Jurkat, Clone E6-1 (cell line): ENCODE data around the gene ADGRG7.

Experiments
- DNase-seq: peaks from one replicate; pipeline ENCODE4 v3.0.0-alpha.2; 2011; ENCODE audit warnings: low read depth, low spot score
- H3K4me3 ChIP-seq: 2 replicates; pipeline ENCODE4 v1.5.1; 2011; ENCODE audit warnings: mild to moderate bottlenecking, low read length, control low read depth, moderate library complexity

ADGRG7 gene

DNA sequence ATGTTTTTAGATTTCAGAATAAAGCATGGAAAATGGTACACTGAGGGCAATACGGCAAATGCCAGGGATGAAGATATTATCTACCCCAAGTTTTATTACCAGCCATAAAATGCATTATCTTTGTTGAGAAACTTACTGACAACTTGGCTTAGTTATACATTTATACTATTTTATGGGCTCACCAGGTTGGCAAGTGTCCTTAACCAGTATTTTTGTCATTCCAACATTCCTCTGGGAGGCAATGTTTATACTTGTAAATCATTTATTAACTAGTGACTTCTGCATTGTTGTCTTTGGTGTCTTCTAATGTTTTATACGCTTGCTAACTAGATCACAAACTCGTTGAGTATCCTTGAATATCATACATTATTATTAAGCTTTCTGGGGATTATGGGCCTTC is 18.0 kb upstream of the ADGRG7 start:
- DNase-seq, result no peak
- no peak overlapping the region for H3K4me3 ChIP-seq

- peak; percentile 62 for DNase-seq
- H3K4me3 ChIP-seq, result 0 out of 2 replicates have a peak overlapping the region, but pooled peaks have one; percentile 2
These were observed 9.0 kb upstream of the ADGRG7 start for GRCh38 chr3:100600181-100601042.

DNA sequence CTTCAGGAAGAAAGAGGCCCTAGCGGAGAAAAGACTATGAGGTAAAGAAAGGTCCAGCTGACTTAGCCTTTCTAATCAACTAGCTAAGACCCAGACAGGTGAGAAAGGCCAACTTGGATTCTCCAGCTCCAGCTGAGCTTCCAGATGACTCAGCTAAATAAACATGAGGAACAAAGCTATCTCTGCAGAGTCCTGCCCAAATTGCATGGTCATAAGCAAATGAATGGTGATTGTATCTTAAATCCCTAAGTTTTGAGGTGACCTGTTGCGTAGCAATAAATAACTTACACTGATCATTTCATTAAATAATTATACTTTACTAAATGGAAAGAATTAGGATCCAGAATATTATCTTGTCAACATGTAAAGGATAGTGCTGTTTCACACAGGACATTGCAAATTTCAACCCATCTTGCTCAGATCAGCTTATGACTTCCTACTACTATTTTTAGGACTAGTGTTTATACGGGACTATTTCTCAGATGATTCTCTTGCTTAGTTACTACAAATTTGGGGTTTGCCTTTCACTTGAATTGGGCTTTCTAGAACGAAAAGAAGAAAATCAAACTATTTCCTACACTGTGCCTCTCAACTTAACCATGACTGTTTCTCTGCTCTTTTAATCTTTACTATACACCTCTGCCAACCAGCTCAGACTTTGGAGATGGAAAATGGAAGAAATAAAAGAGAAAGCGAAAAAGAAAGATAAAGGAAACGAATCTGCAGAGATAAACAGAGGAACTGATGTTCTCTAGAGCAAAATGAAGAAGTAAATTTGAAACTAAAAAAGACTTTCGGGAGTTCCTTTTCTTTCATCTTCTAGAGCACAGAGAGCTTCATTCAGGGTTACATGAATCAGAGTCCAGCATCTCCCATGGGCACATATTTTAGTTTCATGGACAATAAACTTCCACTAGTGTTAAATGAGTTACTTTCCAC is 6.6 kb upstream of the ADGRG7 start:
- H3K4me3 ChIP-seq, result no peak overlapping the region
- no peak for DNase-seq

- no peak for DNase-seq
- no peak overlapping the region for H3K4me3 ChIP-seq
These were observed 5.9 kb upstream of the ADGRG7 start for GRCh38 chr3:100603469-100603868.

DNA sequence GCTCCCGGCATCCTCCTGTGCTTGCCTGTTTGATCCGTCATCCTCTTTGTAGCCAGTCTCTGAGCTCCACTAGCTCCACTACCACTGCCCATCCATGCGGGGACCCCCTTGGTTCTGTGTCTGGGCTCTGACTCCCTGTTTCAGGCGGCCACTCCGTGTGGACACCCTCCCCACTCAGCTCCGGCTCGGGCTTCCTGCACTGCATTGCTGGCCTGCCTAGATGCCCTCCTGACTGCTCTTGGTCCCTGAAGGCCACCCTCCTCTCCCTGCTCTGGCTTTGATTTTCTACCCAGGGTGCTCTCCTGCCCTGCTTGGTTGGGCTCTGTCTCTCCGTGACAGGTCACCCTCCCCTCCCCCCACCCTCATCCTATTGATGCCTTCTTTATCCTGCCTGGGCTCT is 4.0 kb upstream of the ADGRG7 start:
- H3K4me3 ChIP-seq, result no peak overlapping the region

DNA sequence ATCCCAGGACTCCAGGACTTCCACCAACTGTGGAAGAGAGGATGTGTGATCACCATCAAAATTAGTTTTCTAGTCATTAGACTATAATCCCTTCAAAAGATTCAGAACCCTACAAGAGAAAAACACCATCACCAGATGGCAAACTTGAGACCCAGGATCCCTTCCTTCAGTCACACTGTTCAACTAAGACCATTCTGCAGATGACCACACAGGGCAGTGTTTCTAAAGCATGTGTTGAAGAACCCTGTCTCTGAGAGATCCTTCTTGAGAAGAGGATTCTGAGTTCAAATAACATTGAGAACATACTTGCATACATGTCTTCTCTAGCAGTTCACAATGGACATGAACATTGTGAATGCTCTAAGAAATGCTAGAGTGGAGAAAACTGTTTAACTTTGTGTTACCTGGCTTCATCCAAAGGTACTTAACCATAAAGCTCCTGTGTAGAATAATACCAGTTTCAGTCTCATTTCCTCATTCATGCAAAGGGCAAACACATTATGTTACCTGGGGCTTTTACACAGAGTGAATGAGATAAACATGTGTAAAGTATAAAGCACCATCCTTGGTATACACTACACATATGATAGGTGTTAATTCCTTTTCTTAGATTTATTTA is 2.4 kb upstream of the ADGRG7 start:
- no peak overlapping the region for H3K4me3 ChIP-seq
- no peak for DNase-seq

More for the DNA sequence above, 4.0 kb upstream of the ADGRG7 start:
- no peak for DNase-seq

DNA sequence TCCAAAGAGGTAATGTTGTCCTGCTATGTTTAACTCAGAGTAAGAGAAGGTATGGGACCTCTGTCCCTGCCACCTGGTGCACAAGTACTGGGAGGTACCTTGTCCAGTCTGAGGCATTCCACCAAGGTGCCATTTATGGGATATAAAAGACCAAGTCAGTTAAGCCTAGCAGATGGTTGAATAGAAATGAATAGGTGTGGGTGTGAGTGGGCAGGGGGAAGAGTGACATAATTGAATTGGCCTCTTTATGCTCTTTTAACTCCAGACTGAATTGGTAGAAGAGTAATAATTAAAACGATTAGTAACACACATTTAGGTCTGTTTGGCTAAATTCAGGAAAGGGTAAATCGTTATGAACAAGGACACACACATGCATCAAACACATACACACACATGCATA is 562 bp downstream of the ADGRG7 start:
- no peak overlapping the region for H3K4me3 ChIP-seq
- DNase-seq, result no peak

DNA sequence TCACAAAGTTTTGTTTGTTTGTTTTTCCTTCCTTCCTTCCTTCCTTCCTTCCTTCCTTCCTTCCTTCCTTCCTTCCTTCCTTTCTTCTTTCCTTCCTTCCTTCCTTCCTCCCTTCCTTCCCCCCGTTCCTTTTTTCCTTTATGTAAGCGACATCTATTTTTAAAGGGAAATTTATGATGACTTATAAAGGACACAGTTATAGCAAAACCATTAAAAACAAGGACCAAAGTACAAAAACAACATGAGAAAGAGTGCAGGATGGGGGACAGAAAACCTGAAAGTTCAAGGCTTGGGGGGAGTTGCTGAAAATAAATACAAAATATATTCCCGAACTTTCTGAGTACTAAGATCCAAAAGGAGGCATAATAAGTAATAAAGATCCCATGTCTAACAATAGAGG is 1.8 kb downstream of the ADGRG7 start:
- no peak overlapping the region for H3K4me3 ChIP-seq
- no peak for DNase-seq

GRCh38 chr3:100613721-100614390 is 4.5 kb downstream of the ADGRG7 start:
- H3K4me3 ChIP-seq, result no peak overlapping the region
- no peak for DNase-seq

DNA sequence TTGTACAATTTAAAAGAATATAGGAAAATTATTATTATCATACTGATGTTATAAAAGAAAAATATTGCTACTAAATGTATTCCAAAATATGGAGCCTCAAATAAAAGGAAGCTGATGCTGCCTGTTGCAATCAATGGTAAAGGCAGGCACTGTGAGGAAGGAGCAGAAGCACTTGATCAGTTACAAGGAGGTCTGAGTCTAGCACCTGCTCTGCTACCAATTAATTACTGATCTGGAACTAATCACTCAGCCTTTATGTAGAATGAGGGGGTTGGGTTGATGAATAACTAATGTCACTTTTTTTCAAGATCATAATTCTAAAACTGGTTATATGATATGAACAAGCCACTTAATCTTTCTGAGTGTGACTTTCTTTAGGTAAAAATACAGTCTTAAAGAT is 5.5 kb downstream of the ADGRG7 start:
- DNase-seq, result no peak

GRCh38 chr3:100615684-100616083 is 6.3 kb downstream of the ADGRG7 start:
- no peak overlapping the region for H3K4me3 ChIP-seq
- DNase-seq, result no peak

More for the DNA sequence above, 5.5 kb downstream of the ADGRG7 start:
- no peak overlapping the region for H3K4me3 ChIP-seq

- DNase-seq, result no peak
- no peak overlapping the region for H3K4me3 ChIP-seq
These were observed 11.8 kb downstream of the ADGRG7 start for GRCh38 chr3:100621251-100621650.

GRCh38 chr3:100627491-100627890 is 18.1 kb downstream of the ADGRG7 start:
- DNase-seq, result no peak
- H3K4me3 ChIP-seq, result no peak overlapping the region

- H3K4me3 ChIP-seq, result no peak overlapping the region
- DNase-seq, result no peak
These were observed 20.2 kb downstream of the ADGRG7 start for GRCh38 chr3:100629421-100630127.

GRCh38 chr3:100630664-100631063 is 21.3 kb downstream of the ADGRG7 start:
- no peak for DNase-seq
- no peak overlapping the region for H3K4me3 ChIP-seq

GRCh38 chr3:100631236-100631635 is 21.8 kb downstream of the ADGRG7 start:
- no peak for DNase-seq
- no peak overlapping the region for H3K4me3 ChIP-seq

GRCh38 chr3:100634493-100635272 is 25.3 kb downstream of the ADGRG7 start:
- H3K4me3 ChIP-seq, result no peak overlapping the region
- DNase-seq, result peak; percentile 44

DNA sequence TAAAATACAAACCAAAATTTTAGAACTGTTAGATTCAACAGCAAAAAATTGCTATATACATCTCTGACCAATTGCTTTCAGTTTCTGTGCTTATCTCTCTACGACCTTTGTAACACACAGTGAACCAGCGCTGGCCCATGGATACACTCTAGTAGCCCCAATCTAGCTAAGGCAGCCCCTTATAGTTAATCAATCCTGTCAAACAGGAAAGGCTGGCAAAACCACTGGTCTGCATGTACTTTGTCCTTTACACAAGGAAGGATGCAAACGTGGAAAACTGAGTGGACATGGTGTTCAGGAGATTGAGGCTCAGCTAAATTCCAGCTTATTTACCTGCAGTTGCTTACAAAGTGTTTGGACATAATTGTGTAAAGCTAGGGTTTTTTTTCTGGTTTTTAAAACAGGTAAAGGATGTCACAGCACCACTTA is 25.9 kb downstream of the ADGRG7 start:
- DNase-seq, result no peak

More for the DNA sequence above, 25.9 kb downstream of the ADGRG7 start:
- no peak overlapping the region for H3K4me3 ChIP-seq
